Gastroesophageal sphincter (tissue), 3 donors: Measurements from ENCODE around the gene MLH3.

Experiments used
- CTCF ChIP-seq, 4 experiments: fragments of 200-600 bp in 2 of 4; fragments of 450-650 bp in 2 of 4; sonication (generic) in 1 of 4; IDR thresholded peaks; one replicate each; pipeline ENCODE4 v1.5.1; 2017 to 2019; ENCODE audit warnings: antibody characterized with exemption in 4 of 4, mild to moderate bottlenecking in 2 of 4, moderate library complexity in 2 of 4
- POLR2A ChIP-seq, 2 donors: fragments of 450-650 bp; IDR thresholded peaks; one replicate each; pipeline ENCODE4 v1.6.1; 2017; ENCODE audit warnings: antibody characterized with exemption in 2 of 2, mild to moderate bottlenecking in 2 of 2, moderate library complexity in 1 of 2

GRCh38 chr14:74964787-74965485, 86.3 kb downstream of the MLH3 start:
- TF ChIP-seq POLR2A (IDR thresholded peaks at IDR 0.05): no peak
- no peak for TF ChIP-seq CTCF (IDR thresholded peaks at IDR 0.05)
